Neural crest cell (in vitro differentiated cells): ENCODE measurements around the gene PDGFA. TPM values are rescaled to one million over a fixed set of nuclear protein-coding genes. Genes with fewer than 3 reads are reported as not detected.

Experiments used
- DNase-seq: peaks from one replicate; pipeline ENCODE4 v3.0.0; 2021; ENCODE audit warnings: low read depth, mixed read lengths, low spot score
- H3K27ac Mint-ChIP-seq: one replicate; pipeline ENCODE4 v1.8.0; 2021; ENCODE audit warnings: mild to moderate bottlenecking, mixed read lengths; ENCODE audit not compliant: unreplicated experiment
- H3K27me3 Mint-ChIP-seq: 2 replicates; pipeline ENCODE4 v1.8.0; 2021; ENCODE audit warnings: low read depth, mild to moderate bottlenecking, mixed read lengths
- H3K36me3 Mint-ChIP-seq: 2 replicates; pipeline ENCODE4 v1.8.0; 2021; ENCODE audit warnings: low read depth, mild to moderate bottlenecking, mixed read lengths
- H3K4me1 Mint-ChIP-seq: 2 replicates; pipeline ENCODE4 v1.8.0; 2021; ENCODE audit warnings: mixed read lengths
- H3K4me3 Mint-ChIP-seq: one replicate; pipeline ENCODE4 v1.8.0; 2021; ENCODE audit warnings: mild to moderate bottlenecking, mixed read lengths
- H3K9me3 Mint-ChIP-seq: 2 replicates; pipeline ENCODE4 v1.8.0; 2021; ENCODE audit warnings: mixed read lengths
- total RNA-seq: library from RNA; stranded (reverse); gene quantifications from 2 replicates; pipeline ENCODE4 v1.2.1, GENCODE V29; 2021
- TF ChIP-seq, protein P1 (sequence below): fragments of 200-600 bp; sonication (generic); conservative IDR thresholded peaks from 2 replicates; pipeline ENCODE4 v1.5.0; 2021; ENCODE audit warnings: antibody characterized with exemption, mild to moderate bottlenecking

Gene PDGFA
- total RNA-seq, 1 donor from 2014 or later = 0.82 TPM

DNA sequence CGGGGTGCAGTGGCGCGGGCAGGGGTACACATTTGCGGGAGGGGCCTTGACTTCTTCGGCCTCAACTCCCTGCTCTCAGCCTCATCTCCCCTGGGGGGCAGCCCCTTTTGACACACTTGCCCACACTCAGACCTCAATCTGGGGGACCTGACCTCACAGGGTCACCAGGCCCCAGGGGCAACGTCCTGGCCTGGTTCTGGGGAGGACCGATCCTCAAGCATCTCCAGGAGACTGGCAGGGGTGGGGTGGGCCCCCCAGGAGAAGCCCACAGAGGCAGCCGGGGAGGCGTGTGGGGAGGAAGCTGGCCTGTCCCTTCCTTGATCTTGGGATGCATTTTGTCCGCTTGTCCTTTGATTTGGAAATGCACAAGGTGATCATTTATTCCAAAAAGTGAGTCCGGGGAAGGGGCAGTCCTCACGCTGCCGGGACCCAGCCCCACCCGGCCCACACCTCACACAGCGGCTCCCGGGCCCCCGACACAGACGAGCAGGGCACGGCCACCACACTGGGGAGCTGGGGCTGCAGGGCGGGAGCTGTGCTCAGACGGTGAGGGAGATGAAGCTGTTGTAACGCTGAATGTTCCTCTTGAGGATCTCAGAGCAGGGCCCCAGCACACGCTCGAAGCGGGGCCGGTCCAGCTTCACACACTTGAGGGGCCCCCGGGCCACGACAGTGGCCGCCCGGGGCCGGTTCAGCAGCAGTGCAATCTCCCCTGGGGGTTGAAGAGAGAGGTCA is 30.4 kb upstream of the PDGFA start:
- H3K9me3 Mint-ChIP-seq = no peaks in the 10 kb centered on the region
- no peaks in the 10 kb centered on the region for H3K4me1 Mint-ChIP-seq
- DNase-seq = no peak
- H3K36me3 Mint-ChIP-seq = no peaks in the 10 kb centered on the region
- TF ChIP-seq, protein P1, sequence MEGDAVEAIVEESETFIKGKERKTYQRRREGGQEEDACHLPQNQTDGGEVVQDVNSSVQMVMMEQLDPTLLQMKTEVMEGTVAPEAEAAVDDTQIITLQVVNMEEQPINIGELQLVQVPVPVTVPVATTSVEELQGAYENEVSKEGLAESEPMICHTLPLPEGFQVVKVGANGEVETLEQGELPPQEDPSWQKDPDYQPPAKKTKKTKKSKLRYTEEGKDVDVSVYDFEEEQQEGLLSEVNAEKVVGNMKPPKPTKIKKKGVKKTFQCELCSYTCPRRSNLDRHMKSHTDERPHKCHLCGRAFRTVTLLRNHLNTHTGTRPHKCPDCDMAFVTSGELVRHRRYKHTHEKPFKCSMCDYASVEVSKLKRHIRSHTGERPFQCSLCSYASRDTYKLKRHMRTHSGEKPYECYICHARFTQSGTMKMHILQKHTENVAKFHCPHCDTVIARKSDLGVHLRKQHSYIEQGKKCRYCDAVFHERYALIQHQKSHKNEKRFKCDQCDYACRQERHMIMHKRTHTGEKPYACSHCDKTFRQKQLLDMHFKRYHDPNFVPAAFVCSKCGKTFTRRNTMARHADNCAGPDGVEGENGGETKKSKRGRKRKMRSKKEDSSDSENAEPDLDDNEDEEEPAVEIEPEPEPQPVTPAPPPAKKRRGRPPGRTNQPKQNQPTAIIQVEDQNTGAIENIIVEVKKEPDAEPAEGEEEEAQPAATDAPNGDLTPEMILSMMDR = no peak
- H3K4me3 Mint-ChIP-seq = no peak overlapping the region
- H3K27ac Mint-ChIP-seq = no peak overlapping the region
- H3K27me3 Mint-ChIP-seq = no peaks in the 10 kb centered on the region

DNA sequence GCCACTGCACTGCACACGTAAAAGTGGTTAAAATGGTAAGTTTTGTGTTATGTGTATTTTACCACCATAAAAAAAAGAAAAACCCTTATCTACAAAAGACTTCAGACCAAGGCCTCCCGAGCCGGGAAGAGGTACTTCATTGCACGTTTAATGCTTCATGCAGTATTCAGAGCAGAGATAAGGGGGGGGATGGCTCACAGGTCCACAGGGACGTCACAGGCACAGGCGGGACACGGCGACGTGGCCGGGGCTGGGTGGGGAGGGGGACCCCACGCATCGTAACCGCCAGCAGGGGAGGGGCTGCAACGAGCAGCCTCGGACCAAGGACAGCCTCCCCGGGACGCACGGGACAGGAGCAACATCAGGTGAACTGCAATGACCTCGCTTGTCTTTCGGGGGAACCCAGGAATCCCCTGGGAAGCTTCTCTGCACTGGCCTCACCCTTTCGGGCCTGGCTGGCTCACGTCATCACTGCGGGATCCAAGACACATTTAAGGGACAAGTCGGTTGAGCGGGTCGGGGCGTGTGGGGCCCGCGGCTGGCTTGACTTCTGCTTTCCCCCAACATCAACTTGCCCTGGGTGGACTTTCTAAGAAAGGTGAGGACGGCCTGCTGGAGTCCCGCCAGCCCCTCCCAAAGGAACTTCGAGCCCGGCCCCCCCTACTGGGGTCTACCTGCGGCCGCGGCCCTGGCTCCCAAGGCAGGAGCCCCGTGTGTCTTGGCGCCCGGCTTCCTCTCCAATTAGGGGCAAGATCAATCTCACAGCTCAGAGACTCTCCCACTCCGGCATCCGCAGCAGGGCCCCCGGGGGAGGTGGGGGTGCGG is 29.6 kb upstream of the PDGFA start:
- Mint-ChIP-seq H3K4me3 (no peak overlapping the region), H3K27ac (no peak overlapping the region), H3K36me3 (no peaks in the 10 kb centered on the region), H3K9me3 (no peaks in the 10 kb centered on the region), H3K4me1 (no peaks in the 10 kb centered on the region), H3K27me3 (no peaks in the 10 kb centered on the region)
- TF ChIP-seq, protein P1 = no peak
- no peak for DNase-seq

DNA sequence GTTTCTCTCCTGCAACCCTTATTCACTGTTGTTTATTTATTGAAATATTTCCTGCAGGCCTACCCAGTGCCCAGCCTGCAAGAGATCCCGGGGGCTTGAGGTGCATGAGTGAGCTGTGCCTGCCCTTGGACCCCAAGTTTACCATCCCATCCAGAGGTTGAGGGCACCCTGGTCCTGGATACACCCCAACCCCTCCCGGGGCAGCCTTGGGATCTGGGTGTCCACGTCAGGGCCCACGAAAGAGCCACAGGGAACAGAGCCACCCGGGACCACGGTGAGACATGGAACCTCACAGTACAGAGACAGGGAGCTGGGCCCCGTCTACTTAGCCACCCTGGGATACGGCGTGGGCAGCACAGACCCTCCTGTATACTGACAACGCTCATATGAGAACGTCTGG is 28.8 kb upstream of the PDGFA start:
- no peak for DNase-seq
- no peaks in the 10 kb centered on the region for H3K9me3 Mint-ChIP-seq
- H3K4me1 Mint-ChIP-seq = no peaks in the 10 kb centered on the region
- H3K36me3 Mint-ChIP-seq = no peaks in the 10 kb centered on the region
- H3K27me3 Mint-ChIP-seq = no peaks in the 10 kb centered on the region
- H3K27ac Mint-ChIP-seq = no peak overlapping the region
- TF ChIP-seq, protein P1 = no peak
- H3K4me3 Mint-ChIP-seq = no peak overlapping the region

DNA sequence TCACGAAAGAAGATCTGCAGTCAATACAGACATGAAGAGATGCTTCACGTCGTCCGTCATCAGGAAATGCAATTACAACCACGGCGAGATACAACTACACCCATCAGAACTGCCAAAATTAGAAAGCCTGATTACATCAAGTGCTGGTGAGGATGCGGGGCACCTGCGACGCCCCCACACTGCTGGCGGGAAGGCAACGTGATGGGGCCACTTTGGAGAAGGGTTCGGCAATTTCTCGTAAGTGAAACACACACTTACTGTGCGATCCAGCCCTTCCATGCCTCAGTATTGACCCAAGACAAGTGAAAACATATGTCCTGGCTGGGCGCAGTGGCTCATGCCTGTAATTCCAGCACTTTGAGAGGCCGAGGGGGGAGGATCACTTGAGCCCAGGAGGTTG is 25.8 kb upstream of the PDGFA start:
- Mint-ChIP-seq H3K9me3 (no peaks in the 10 kb centered on the region), H3K36me3 (no peaks in the 10 kb centered on the region), H3K4me3 (no peak overlapping the region), H3K27me3 (no peaks in the 10 kb centered on the region), H3K4me1 (peaks cover 6% of the 10 kb centered on the region), H3K27ac (no peak overlapping the region)
- DNase-seq = no peak
- TF ChIP-seq, protein P1 = no peak

DNA sequence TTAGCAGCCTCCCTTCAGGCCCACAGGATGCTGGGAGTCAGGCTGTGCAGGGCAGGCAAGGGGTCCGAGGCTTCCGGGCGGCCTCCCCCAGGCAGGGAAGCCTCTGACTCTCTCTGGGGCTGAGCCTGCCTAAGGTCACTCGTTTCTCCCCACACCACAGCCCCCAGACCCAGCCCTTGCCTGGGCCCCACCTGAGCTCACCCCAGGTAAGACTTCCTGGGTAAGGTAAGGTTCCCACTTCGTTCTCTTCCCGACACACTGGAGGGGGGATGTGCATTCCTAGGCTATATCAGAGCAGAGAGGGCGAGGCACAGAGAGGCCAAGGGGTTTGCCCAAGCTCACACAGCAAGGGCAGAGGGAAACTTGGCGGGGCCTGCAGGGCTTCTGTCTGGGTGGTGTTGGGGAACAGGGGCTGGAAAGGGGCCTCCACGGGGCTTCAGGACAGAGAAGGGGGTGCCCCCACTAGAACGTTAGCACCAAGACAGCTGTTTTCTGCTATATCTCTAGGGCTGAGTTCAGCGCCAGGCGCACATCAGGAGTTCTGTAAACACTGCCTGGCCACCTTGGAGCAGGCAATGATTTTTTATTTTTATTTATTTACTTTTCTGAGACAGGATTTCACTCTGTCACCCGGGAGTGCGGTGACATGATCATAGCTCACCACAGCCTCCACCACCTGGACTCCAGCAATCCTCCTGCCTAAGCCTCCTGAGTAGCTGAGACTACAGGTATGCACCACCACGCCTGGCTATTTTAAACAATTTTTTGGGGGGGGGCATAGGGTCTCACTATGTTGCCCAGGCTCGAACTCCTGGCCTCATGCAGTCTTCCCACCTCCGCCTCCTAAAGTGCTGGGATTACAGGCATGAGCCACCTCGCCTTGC is 24.9 kb upstream of the PDGFA start:
- Mint-ChIP-seq H3K27me3 (no peaks in the 10 kb centered on the region), H3K36me3 (no peaks in the 10 kb centered on the region), H3K4me3 (no peak overlapping the region), H3K9me3 (no peaks in the 10 kb centered on the region), H3K27ac (no peak overlapping the region), H3K4me1 (peaks cover 6% of the 10 kb centered on the region)
- TF ChIP-seq, protein P1 = no peak
- no peak for DNase-seq
